Ammon's horn (tissue), 1 donor: ENCODE data around the gene GPR183.

Experiments used
- DNase-seq: peaks from one replicate; pipeline ENCODE4 v3.0.0-alpha.2; 2016; ENCODE audit warnings: low spot score

The GPR183 gene

DNA sequence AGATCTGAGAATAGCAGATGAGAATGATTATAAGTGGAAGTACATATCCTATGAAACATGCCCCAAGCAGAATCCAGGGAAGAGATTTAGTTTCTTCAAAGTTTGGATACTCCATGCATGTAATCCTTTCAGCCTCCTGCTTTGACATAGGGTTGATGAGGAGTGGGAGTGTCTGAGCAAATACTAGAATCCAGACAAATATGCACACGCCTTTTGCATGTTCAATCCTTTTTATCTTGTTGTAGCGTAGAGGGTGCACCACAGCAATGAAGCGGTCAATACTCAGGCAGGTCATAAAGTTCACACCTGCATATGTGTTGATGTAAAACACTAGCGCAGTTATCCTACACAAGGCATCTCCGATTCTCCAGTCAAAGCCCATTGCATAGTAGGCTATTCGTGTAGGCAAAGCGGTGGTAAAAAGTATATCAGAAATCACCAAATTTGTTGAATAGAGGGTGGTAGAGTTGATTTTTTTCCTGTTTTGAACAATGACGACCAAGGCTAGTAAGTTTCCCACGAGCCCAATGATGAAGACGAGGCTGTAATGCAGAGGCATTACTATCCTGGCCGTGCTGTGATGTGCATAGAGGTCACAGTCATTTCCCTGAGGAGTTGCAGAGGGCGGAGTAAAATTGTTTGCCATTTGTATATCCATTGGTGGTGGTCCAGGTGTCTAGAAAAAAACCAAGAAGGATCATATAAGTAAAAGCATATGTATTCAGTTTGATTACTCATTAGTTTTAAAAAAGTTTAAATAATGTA lies 11.5 kb downstream of the GPR183 start:
- DNase-seq = no peak

DNA sequence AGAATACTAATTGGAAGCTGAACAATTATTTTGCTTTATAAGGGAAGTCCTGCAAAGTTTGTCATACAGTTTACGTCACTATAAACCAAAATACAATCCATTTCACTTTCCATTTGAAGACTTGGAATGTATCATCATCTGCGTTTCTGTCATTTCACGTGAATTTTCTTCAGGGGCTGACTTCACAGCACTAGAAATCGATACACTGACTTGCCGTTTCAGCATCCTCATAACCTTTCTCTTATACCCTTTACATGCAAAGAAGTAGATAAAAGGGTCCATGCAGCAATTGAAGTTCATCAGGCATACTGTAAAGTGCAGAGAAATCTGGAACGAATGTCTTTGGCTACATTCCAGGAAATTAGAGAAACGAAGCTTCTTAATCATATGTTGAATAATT lies 12.2 kb downstream of the GPR183 start:
- DNase-seq = no peak

DNA sequence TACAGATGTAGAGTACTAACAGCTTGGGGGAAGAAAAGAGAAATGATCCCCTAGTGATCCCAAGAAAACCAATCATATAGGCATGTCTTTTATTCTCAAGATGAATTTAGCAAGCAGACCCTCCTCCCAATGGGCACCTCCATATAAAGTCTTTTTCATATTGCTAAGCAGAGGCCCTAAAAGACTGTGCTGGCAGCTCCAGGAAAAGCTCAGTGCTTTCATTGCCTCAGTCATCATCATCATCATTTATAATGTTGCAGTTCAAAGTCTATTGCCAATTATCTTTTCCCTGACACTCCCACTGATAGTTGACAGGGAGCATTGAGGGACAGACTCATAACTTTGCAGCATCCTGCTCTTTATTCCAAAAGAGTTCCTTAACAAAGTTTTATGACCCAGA lies 13.0 kb downstream of the GPR183 start:
- no peak for DNase-seq

DNA sequence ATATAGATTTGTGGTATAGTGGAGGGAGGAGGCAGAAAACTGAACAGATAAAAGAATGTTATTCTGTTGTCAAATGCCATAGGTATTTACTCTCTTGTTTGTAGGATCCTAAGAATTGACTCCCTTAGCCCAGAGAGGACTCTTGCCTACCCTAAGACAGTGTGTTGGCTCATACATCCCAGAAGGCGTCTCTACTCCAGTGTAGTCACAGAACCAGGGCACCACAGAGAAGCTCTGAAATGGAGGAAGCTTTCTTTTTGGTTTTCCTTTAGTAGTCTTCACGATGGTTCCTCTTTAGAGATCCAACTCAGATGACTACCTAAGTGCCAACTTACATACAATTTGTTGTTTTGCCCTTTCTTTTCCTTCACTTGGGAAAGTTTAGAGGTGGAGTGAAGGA lies 14.0 kb downstream of the GPR183 start:
- DNase-seq = no peak

DNA sequence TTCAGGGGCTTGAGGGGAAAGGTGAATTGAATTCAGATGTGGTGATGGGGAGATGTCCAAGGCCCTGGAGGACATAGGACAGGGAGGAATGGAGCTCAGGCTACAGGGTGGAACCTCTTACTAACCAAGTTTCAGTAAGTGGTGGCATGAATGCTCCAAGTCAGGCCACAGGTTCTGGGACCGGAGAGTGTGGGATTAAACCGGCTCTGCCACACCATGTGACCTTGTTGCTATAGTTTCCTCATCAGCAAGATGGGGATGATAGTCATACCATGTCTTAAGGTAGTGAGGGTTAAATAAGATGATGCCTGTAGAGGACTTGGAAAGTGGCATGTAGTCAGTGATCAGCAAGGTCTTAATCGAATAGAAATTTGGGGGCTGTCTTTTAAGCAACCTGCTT lies 16.3 kb downstream of the GPR183 start:
- DNase-seq = no peak

DNA sequence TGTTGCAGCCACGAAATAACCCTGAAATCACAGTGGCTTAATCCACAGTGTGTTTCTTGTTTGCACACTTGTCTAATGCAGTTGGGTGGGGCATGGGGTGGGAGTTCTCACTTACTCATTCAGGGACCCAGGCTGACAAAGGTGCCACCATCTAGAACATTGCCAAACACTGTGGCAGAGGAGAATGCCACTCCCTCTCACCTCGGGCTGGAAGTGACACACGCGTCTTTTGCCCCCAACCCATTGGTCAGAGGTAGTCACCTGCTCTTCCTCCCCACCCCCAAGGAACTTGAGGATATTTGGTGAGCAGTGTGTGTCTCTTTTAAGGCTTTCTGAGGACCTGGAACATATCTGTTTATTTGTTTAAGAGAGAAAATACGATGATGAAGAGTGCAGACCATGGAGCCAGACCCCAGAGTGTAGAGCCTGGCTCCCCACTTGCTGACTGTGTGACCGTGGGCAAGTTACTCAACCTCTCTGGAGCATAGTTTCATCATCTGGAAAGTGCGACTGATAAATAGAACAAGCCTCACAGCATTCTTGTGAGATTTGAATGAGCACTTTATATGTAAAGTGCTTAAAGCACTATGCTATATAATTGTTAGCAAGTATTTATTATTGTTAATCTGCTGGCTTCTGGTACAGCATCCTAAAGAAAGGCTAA lies 17.4 kb downstream of the GPR183 start:
- DNase-seq = no peak

DNA sequence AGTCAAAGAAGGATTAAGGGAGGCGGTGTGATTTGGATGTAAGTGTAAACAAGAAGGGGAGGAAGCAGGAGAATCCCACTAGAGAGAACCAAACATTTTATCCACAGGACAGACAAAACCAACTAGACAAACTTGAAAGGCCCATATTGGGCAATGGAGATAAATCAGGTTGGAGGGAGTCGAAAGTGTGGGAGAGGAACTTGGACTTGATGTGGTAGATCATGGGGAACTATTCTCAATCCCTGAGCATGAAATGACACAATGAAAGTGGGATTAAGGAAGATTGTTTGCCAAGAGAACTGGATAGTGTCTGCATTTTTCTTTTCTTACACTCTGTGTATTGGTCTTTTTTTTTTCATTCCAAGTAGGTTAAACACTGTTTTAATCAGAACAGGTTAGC lies 17.9 kb downstream of the GPR183 start:
- DNase-seq = peak; percentile 44

DNA sequence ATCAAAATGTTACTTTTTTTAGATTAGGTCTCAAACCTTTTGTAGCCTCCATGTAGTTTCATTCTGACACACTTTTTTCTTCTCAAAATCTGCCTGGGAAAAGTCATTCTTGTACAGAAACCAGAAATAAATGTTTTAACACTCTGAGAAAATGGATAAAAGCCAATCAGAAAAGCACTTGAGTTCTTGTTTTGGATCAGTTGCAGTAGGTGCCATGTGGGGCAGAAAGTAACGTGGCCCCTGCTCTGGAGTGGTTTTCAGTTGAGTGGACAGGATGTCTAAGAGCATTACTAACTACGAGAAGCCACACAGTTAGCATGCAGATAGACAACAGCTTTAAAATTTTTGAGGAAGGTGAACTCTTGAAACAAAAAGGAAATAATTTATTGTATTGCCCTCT lies 19.1 kb downstream of the GPR183 start:
- DNase-seq = peak; percentile 30

DNA sequence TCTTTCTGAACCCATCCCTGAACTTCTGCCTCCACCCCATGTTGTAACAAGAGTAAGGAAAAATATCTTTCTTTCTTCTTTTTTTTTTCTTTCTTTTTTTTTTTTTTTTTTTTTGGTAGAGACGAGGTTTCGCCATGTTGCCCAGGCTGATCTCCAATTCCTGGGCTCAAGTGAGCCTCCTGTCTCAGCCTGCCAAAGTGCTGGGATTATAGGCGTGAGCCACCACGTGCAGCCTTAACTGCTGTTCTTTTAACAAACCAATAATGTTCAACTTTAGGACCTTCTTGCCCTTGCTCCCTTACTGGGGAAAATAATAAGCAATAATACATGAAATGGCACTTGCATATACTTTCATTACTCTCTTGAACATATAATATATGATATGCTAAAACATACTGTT lies 19.6 kb downstream of the GPR183 start:
- no peak for DNase-seq

DNA sequence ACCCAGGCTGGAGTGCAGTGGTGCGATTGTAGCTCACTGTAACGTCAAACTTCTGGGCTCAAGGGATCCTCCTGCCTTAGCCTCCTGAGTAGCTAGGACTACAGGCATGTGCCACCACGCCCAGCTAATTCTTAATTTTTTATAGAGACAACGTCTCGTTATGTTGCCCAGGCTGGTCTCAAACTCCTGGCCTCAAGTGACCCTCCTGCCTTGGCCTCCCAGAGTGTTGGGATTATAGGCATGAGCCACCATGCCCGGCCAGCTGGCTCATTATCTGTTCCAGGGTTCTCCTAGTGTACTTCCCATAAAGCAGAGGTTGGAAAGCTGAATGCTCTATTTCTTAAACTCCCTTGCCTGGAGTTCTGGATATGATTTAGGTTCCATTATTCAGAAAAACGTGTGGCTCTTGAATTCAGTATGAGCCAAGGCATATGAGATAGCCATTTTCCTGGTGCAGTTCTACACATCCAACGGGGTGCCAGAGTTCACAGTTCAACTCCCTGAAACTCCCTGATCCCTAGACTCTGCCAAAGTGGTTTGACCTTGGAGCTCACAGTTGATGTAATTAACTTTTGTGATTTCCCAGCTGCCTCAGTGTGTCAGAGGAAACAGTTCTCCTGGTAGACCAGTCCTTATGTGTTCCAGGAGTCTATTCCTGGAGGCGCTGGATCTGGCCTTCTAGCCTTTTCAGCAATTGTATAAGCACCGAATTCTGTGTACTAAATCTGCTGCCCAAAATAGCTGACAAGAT lies 21.6 kb downstream of the GPR183 start:
- DNase-seq = no peak

DNA sequence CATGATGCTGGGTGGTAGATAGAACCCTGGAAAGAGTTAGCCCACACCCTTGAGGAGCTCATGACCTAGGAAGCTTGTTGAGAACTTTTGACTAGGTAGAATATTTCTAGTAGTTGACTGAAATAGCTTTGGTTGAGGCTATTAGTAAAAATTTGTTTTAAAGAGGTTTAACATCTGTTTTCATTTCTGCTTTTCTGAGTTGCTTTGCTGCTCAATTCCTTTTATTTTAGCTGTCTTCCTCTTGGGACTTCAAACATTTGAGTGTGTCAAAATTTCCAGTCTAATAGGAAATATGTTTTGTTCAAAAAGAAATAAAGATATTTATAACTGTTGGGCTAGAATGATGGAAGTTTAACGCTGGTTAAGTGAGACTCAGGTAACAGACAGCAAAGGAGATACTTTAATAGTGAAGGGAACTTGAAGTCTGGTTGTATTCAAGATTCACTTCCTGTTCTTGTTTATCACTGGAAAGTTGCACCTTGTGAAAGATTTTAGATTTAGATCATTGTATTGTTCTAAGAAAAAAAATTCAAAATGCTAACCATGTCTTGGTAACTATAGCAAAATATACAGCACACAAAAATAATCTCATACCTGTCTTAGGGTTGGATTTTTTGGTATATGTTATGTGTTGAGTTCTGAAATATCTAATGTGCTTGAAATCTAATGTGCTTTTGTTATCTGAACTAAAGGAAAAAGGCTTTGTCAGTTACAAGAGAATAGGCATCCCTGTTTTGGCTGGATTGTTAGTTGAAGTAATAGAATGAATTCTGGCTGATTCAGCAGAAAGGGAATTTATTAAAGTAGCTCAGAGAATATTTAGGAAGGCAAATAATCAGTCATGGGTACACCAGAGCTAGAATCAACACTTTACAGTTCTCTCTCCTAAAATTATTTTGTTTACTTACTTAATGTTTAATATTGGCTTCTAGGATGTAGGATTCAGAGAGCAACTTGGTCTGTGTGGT lies 24.7 kb downstream of the GPR183 start:
- DNase-seq = no peak

DNA sequence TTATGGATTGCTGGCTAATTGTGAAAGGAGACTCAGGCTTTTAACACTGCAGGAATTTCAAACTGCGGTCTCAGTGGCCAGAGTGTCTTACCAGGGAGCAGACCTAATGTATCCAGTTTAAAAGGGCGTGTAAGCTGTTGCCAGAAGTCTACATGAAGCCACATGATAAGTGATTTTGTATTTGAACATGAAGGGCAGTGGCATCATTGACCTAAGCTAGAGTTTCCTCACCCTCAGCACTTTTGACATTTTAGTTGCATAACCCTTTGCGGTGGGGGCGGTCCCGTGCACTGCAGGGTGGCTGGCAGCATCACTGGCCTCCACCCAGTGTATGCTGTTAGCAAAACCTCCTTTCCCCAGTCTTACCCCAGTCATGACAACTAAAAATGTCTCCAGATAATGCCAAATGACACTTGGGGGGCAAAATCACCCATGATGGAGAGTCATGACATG lies 25.4 kb downstream of the GPR183 start:
- DNase-seq = no peak

DNA sequence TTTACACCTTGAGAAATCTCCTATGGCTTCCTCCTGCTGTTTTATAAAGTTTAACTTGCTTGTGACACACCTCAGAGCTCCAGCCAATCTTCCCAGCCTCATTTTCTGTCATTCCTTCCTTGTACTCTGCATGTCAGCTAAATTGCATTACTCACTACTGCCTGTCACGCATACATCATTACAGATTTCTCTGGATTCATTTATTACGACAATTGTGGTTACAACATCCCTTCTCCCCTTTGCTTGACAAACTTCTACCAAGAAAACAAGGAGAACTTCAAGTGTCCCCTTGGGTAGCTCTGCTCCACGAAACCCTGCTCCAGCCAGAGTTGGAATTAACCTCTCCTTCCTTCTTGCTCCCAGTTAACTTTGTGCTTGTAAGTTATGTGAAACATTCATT lies 27.0 kb downstream of the GPR183 start:
- no peak for DNase-seq

DNA sequence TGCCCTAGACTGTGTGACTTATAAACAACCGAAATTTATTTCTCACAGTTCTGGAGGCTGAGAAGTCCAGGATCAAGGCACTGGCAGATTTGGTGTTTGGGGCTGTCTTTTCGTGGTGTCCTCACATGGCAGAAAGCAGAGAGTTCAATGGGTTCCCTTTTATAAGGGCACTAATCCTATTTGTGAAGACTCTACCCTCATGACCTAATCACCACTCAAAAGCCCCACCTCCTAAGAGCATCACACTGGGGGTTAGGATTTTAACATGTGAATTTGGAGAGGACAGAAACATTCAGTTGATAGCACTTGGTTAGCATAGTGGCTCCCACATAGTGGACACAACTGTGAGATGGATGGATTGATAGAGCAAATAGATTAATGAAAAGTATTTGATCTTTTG lies 27.6 kb downstream of the GPR183 start:
- DNase-seq = no peak

DNA sequence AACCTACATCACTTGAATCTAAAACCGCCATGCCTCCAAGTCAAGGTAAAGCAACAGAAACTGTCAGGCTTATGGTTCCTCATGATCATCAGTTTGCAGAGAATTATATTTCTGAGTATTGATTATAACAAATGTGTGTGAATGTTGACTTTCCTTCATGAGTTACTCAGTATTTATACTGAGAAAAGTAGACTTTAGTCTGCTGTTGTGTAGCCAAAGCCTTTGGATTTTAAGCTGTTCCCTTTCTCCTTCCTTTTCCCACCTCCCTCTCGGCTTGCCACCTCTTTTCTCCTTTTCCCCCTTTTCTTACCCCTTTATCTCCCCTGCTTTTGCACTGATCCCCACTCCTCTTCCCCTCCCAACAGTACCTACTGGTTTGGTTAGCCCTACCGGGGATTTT lies 28.4 kb downstream of the GPR183 start:
- no peak for DNase-seq

DNA sequence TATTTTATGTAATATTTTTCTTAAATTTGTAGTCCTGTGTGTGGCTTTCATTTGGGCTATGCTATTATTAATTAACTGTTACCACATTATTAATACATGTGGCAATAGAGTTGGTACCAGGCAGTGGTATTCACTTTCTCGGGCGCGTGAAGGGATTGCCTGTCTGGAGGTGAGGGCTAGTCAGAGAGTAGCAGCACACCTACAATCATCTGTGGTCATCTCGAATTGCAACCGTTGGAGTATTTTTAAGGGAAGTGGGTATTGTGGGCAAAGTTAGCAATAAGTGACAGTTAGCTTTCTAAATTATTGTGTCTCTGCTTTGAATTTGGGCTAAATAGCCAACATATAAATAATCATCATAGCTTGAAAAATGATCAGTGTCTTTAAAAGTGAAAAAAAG lies 29.0 kb downstream of the GPR183 start:
- no peak for DNase-seq

DNA sequence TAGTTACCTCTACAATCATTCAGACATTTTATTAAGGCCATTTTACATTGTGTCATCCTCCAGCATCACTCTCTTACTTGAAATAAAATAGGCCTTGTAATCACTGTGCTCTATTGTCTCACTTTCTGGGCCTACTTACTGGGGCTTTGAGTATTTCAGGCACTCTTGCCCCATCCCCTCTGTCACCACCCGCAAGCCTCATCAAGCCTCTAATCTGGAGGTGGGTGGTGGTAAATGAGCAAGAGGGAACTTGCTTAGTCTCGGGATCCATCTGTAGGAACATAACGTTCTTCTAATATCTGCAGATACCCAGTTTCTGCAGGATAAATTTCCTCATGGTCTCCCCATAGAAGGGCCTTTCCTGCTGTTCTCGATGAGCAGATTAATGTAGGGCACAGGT lies 29.6 kb downstream of the GPR183 start:
- no peak for DNase-seq

DNA sequence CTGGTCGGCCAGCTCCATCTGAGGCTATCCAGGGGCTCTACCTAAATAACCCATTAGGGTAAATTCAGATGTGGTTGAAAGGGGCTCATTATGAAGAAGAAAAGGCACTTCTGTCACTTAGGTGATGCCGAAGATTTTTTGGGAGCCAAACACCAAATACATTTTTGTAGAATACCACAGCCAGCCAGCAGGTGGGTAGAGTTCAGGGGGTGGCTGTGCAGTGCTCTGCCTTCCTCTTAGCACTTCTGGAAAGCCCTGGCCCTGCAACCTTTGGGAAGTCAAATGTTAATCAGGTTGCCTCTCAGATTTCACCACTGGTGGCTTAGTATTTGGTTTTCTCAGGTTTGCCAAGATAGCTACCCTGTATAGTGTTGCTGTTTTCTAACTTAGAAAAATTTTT lies 30.5 kb downstream of the GPR183 start:
- DNase-seq = no peak

DNA sequence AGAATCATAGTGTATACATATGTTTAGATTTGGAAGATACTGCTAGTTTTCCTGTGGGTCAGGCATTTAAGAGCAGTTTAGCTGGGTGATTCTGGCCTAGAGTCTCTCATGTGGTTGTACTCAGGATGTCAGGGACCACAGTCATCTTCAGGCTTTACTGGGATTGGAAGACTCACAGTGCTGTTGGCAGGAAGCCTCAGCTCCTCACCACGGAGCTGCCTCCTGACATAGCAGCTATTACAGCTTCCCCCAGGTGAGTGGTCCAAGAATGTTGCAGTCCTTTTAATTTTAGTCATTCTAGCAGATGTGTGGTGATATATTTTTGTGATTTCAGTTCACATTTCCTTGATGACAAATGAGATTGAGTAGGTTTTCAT lies 32.1 kb downstream of the GPR183 start:
- DNase-seq = no peak

DNA sequence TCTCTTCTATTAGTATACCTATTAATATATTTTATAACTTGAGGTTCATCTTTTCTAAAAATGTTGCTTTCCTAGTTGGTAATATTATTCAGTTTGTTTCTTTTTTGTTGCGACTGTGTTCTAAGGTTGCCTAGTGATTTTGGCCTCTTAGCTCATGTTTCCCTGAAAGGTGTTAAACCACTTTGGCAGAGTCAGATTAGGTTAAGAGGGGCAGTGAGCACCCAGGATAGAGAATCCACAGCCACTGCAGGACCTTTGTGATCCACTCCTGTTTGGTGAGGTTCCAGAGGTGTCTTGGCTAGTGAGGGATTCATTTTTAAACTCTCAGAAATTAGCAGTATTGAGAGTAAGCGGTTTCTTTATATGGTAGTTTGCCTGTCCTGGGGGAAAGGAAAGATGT lies 34.1 kb downstream of the GPR183 start:
- no peak for DNase-seq

DNA sequence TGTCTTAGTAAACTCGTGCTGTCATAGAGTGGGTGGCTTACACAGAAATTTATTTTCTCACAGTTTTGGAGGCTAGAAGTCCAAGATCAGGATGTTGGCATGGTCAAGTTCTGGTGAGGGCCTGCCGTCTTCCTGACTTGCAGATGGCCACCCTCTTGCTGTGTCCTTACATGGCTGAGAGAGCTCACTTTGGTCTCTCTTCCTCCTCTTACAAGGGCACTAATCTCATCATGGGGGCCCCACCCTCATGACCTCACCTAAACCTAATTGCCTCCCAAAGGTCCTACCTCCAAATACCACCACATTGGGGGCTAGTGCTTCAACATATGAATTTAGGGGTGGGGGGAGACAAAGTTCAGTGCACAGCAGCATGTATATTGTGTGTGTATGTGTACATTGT lies 34.7 kb downstream of the GPR183 start:
- no peak for DNase-seq

DNA sequence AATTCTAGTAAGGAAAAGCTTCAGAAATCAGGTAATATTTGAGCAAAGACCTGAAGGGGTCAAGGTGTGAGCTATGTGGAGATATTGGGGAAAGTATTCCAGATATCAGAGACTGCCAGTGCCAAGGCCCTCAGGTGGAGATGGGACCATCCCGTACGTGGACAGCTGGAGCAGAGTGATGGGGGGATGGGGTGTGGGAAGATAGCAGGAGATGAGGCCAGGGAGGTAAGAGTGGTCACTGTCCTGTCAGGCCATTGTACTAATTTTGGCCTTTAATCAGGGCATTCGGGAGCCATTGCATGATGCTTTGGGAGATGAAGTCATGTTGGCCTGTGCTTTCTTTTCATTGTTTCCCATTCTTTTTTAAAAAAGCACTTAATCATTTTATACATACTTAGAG lies 36.0 kb downstream of the GPR183 start:
- no peak for DNase-seq
